HCT116 (cell line): ENCODE data around the gene SPATA31D4. TPM values are rescaled to one million over a fixed set of nuclear protein-coding genes. Genes with fewer than 3 reads are reported as not detected.
"Not testable (repeated sequence)": the region's sequence is repeated elsewhere in the genome, so short reads cannot be mapped to it uniquely, and the experiment has no call there.

Source experiments
- ATAC-seq: fragments of 200-7000 bp; cut with Tn5 transposase; 2 replicates; pipeline ENCODE4 v1.9.1; 2020; ENCODE audit warnings: mild to moderate bottlenecking, moderate library complexity
- BruUV-seq: library from RNA; stranded (reverse); fragments of 400-500 nt; replicated peaks from 2 replicates; lab custom pipeline; 2021; lab: Mats Ljungman, UMichigan
- CTCF ChIA-PET: fragments of 300-600 bp; sonication (Branson Sonifier 250); formaldehyde crosslinking; loops from one replicate; lab custom pipeline; 2021; ENCODE audit warnings: antibody characterized with exemption; lab: Charles Lee
- POLR2A ChIA-PET: fragments of 300-600, 350-600 bp; sonication (Branson Sonifier 250); formaldehyde crosslinking; loops from one replicate; lab custom pipeline; 2021; ENCODE audit warnings: antibody characterized with exemption; lab: Charles Lee
- RAD21 ChIA-PET, 2 experiments: fragments of 300-600 bp; sonication (Branson Sonifier 250); formaldehyde crosslinking; loops; one replicate each; lab custom pipeline; 2023; ENCODE audit warnings: low total read pairs in 2 of 2; ENCODE audit not compliant: uncharacterized antibody in 2 of 2, unreplicated experiment in 2 of 2, low non-redundant PET in 1 of 2; lab: Charles Lee
- DNase-seq: peaks from one replicate; pipeline ENCODE4 v3.0.0-alpha.2; 2010; ENCODE audit warnings: low read depth, low spot score
- H2AFZ ChIP-seq: fragments of 200-600 bp; shearing (Covaris generic), sonication (generic); 2 replicates; pipeline ENCODE4 v1.6.1; 2017; ENCODE audit warnings: low read depth, mixed run types, mixed read lengths, antibody characterized with exemption, low read length; ENCODE audit not compliant: poor library complexity, severe bottlenecking
- H3K27ac ChIP-seq: 2 replicates; pipeline ENCODE4 v1.5.1; 2012; ENCODE audit warnings: low read depth, low read length
- H3K27me3 ChIP-seq: fragments of 200-600 bp; sonication (generic); 2 replicates; pipeline ENCODE4 v1.6.1; 2016; ENCODE audit warnings: mixed run types, low read length, mixed read lengths; ENCODE audit not compliant: insufficient read depth
- H3K36me3 ChIP-seq, 2 experiments: fragments of 200-500 bp in 1 of 2; fragments of 200-600 bp in 1 of 2; sonication (Bioruptor generic) in 1 of 2; sonication (generic) in 1 of 2; 2 replicates each; pipeline versions ENCODE4 v1.5.1 to v1.6.1; 2014 to 2016; ENCODE audit warnings: low read length in 2 of 2, inconsistent platforms in 1 of 2, mixed read lengths in 1 of 2, mixed run types in 1 of 2; ENCODE audit not compliant: insufficient read depth in 2 of 2, control insufficient read depth in 1 of 2
- H3K4me1 ChIP-seq, 2 experiments: fragments of 200-600 bp in 1 of 2; sonication (generic) in 1 of 2; 2 replicates each; pipeline versions ENCODE4 v1.5.1 to v1.6.1; 2012 to 2017; ENCODE audit warnings: low read length in 2 of 2, inconsistent platforms in 1 of 2, mild to moderate bottlenecking in 1 of 2, mixed read lengths in 1 of 2, mixed run types in 1 of 2, moderate library complexity in 1 of 2; ENCODE audit not compliant: insufficient read depth in 2 of 2, control insufficient read depth in 1 of 2
- H3K4me2 ChIP-seq: fragments of 200-600 bp; sonication (generic); 2 replicates; pipeline ENCODE4 v1.6.1; 2017; ENCODE audit warnings: mixed run types, low read length, mixed read lengths
- H3K4me3 ChIP-seq, 2 experiments: fragments of 200-600 bp in 1 of 2; sonication (generic) in 1 of 2; replicated peaks in 1 of 2; 2 replicates each; pipeline ENCODE4 v1.5.1; 2011 to 2016; ENCODE audit warnings: low read length in 2 of 2, control low read depth in 1 of 2, low read depth in 1 of 2, mild to moderate bottlenecking in 1 of 2, mixed read lengths in 1 of 2, mixed run types in 1 of 2
- H3K79me2 ChIP-seq: fragments of 200-600 bp; sonication (generic); 2 replicates; pipeline ENCODE4 v1.6.1; 2017; ENCODE audit warnings: mild to moderate bottlenecking, mixed run types, low read length, moderate library complexity, mixed read lengths; ENCODE audit not compliant: insufficient read depth
- H3K9ac ChIP-seq: fragments of 200-600 bp; sonication (generic); 2 replicates; pipeline ENCODE4 v1.6.1; 2016; ENCODE audit warnings: low read length, mixed read lengths
- H3K9me2 ChIP-seq: fragments of 200-600 bp; sonication (generic), shearing (Covaris generic); 2 replicates; pipeline ENCODE4 v1.6.1; 2017; ENCODE audit warnings: mixed run types, mild to moderate bottlenecking, moderate library complexity; ENCODE audit not compliant: insufficient read depth
- H3K9me3 ChIP-seq, 2 experiments: fragments of 200-500 bp in 1 of 2; fragments of 200-600 bp in 1 of 2; sonication (Bioruptor generic) in 1 of 2; sonication (generic) in 1 of 2; 2 replicates each; pipeline ENCODE4 v1.6.1; 2014 to 2017; ENCODE audit warnings: low read length in 2 of 2, mixed read lengths in 2 of 2, inconsistent platforms in 1 of 2, low read depth in 1 of 2, mild to moderate bottlenecking in 1 of 2, mixed run types in 1 of 2, moderate library complexity in 1 of 2; ENCODE audit not compliant: control insufficient read depth in 1 of 2, insufficient read depth in 1 of 2
- H4K20me1 ChIP-seq: fragments of 200-600 bp; sonication (generic), shearing (Covaris generic); 2 replicates; pipeline ENCODE4 v1.6.1; 2017; ENCODE audit warnings: mixed run types, mild to moderate bottlenecking, moderate library complexity; ENCODE audit not compliant: insufficient read depth
- EGR1 ChIP-seq: IDR thresholded peaks from 2 replicates; pipeline ENCODE4 v1.6.1; 2012; ENCODE audit warnings: low read depth
- EZH2 ChIP-seq: fragments of 200-600 bp; sonication (generic); IDR thresholded peaks from 2 replicates; pipeline ENCODE4 v1.6.1; 2017; ENCODE audit warnings: antibody characterized with exemption, mixed run types
- EZH2phosphoT487 ChIP-seq: fragments of 200-600 bp; IDR thresholded peaks from 2 replicates; pipeline ENCODE4 v1.6.1; 2018; ENCODE audit warnings: antibody characterized with exemption, borderline replicate concordance
- FOSL1 ChIP-seq: IDR thresholded peaks from 2 replicates; pipeline ENCODE4 v1.6.1; 2012; ENCODE audit warnings: low read depth
- JUND ChIP-seq: IDR thresholded peaks from 2 replicates; pipeline ENCODE4 v1.6.1; 2012
- MAX ChIP-seq: IDR thresholded peaks from 2 replicates; pipeline ENCODE4 v1.6.1; 2012
- POLR2AphosphoS5 ChIP-seq: IDR thresholded peaks from 2 replicates; pipeline ENCODE4 v1.6.1; 2011; ENCODE audit warnings: mild to moderate bottlenecking, low read depth, low read length, moderate library complexity
- ZBTB33 ChIP-seq: IDR thresholded peaks from 2 replicates; pipeline ENCODE4 v1.6.1; 2011; ENCODE audit warnings: mild to moderate bottlenecking, low read length, moderate library complexity; ENCODE audit not compliant: insufficient replicate concordance; ENCODE audit errors: extremely low read depth
- ZNF274 ChIP-seq: fragments of 200-500 bp; sonication (Bioruptor generic); IDR thresholded peaks from 2 replicates; pipeline ENCODE4 v1.6.1; 2014; ENCODE audit warnings: mild to moderate bottlenecking, low read depth, low read length, inconsistent platforms
- intact Hi-C: fragments of 100-400 bp; cut with micrococcal nuclease; formaldehyde crosslinking; loops from 2 replicates; pipeline ENCODE4 v1.10.0; 2022
- total RNA-seq: library from RNA; stranded (reverse); gene quantifications from one replicate; pipeline ENCODE4 v1.2.1, GENCODE V29; 2021; ENCODE audit not compliant: unreplicated experiment
- TF ChIP-seq, protein P1 (sequence below): IDR thresholded peaks from 2 replicates; pipeline ENCODE4 v1.6.1; 2012; ENCODE audit warnings: low read depth

The SPATA31D4 gene
- total RNA-seq, 1 experiment from 2014 or later, result not detected

GRCh38 chr9:81915801-81916505 lies 12.3 kb upstream of the SPATA31D4 start:
- RAD21 ChIA-PET, result no interaction called here
- CTCF ChIA-PET, result no interaction called here

DNA sequence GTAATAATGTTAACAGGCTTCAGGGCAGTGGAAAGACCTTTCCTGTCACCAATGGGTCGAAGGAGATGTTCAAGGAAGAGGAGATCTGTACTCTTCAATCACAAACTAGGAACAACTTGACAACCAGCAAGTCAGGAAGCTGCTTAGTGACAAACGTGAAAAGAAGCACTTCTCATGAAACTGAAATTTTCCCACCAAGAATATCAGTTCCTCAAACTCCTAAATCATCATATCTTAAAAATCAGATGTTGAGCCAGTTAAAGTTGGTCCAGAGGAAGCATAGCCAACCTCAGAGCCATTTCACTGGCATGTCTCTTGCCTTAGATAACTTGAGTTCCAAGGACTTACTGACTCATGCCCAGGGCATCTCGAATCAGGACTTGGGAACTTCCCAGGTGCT lies 9.7 kb upstream of the SPATA31D4 start:
- H3K27me3 ChIP-seq, DNase-seq, H3K4me2 ChIP-seq, H3K9me3 ChIP-seq, H3K4me1 ChIP-seq, H3K36me3 ChIP-seq, H2AFZ ChIP-seq, H3K79me2 ChIP-seq, CTCF ChIA-PET, H3K9me2 ChIP-seq, H4K20me1 ChIP-seq, POLR2A ChIA-PET, ATAC-seq, intact Hi-C loops, H3K9ac ChIP-seq, RAD21 ChIA-PET, H3K4me3 ChIP-seq, BruUV-seq, H3K27ac ChIP-seq: not testable (repeated sequence)

More at GRCh38 chr9:81915801-81916505, 12.3 kb upstream of the SPATA31D4 start:
- Histone ChIP-seq H3K9me2 (no peaks in the 10 kb centered on the region), H3K4me2 (no peak overlapping the region), H3K27ac (no peak overlapping the region), H3K79me2 (no peaks in the 10 kb centered on the region), H3K4me1 (no peaks in the 10 kb centered on the region), H4K20me1 (no peaks in the 10 kb centered on the region)
- intact Hi-C loops, result no loop called here
- ATAC-seq, result no peak
- TF ChIP-seq MAX (no peak), FOSL1 (no peak), EZH2phosphoT487 (no peak), EZH2 (no peak), POLR2AphosphoS5 (no peak), ZNF274 (no peak), EGR1 (no peak), ZBTB33 (no peak), JUND (no peak)
- TF ChIP-seq, protein P1, sequence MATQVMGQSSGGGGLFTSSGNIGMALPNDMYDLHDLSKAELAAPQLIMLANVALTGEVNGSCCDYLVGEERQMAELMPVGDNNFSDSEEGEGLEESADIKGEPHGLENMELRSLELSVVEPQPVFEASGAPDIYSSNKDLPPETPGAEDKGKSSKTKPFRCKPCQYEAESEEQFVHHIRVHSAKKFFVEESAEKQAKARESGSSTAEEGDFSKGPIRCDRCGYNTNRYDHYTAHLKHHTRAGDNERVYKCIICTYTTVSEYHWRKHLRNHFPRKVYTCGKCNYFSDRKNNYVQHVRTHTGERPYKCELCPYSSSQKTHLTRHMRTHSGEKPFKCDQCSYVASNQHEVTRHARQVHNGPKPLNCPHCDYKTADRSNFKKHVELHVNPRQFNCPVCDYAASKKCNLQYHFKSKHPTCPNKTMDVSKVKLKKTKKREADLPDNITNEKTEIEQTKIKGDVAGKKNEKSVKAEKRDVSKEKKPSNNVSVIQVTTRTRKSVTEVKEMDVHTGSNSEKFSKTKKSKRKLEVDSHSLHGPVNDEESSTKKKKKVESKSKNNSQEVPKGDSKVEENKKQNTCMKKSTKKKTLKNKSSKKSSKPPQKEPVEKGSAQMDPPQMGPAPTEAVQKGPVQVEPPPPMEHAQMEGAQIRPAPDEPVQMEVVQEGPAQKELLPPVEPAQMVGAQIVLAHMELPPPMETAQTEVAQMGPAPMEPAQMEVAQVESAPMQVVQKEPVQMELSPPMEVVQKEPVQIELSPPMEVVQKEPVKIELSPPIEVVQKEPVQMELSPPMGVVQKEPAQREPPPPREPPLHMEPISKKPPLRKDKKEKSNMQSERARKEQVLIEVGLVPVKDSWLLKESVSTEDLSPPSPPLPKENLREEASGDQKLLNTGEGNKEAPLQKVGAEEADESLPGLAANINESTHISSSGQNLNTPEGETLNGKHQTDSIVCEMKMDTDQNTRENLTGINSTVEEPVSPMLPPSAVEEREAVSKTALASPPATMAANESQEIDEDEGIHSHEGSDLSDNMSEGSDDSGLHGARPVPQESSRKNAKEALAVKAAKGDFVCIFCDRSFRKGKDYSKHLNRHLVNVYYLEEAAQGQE, result no peak
- TF ChIP-seq, all 23 proteins: peak for 0
- POLR2A ChIA-PET, result no interaction called here
- no peak for DNase-seq
- Histone ChIP-seq H3K9me3 (no peaks in the 10 kb centered on the region), H3K27me3 (no peaks in the 10 kb centered on the region), H2AFZ (no peak overlapping the region), H3K36me3 (no peaks in the 10 kb centered on the region), H3K9ac (no peak overlapping the region), H3K4me3 (no peak overlapping the region)
- no TSS peak for BruUV-seq
